ENCODE results near the gene DCP1A.
"Not testable (repeated sequence)": the region's sequence is repeated elsewhere in the genome, so short reads cannot be mapped to it uniquely, and the experiment has no call there.

DCP1A gene

GRCh38 chr3:53350652-53351051 is 3.3 kb upstream of the DCP1A start:
- H3K4me3 ChIP-seq (ENCODE audit: low read depth, low read length), result no peak overlapping the region
- peak; percentile 24 for DNase-seq (ENCODE audit: low read depth)
- peak; percentile 17 for TF ChIP-seq CTCF (IDR thresholded peaks at IDR 0.05; ENCODE audit: insufficient read depth, low read depth, low read length, missing control alignments)

- DNase-seq (ENCODE audit: low read depth), result not testable (repeated sequence)
- H3K4me3 ChIP-seq (ENCODE audit: low read depth, low read length), result peak overlapping the region; percentile 66
Observed at GRCh38 chr3:53348118-53348517, 775 bp upstream of the DCP1A start.

GRCh38 chr3:53346922-53347260 is 452 bp downstream of the DCP1A start:
- no peak for TF ChIP-seq CTCF (IDR thresholded peaks at IDR 0.05; ENCODE audit: insufficient read depth, low read depth, low read length, missing control alignments)
- DNase-seq (ENCODE audit: low read depth), result no peak
- H3K4me3 ChIP-seq (ENCODE audit: low read depth, low read length), result peak overlapping the region; percentile 93

GRCh38 chr3:53346514-53346913 is 829 bp downstream of the DCP1A start:
- peak overlapping the region; percentile 93 for H3K4me3 ChIP-seq (ENCODE audit: low read depth, low read length)
- DNase-seq (ENCODE audit: low read depth), result peak; percentile 9
- no peak for TF ChIP-seq CTCF (IDR thresholded peaks at IDR 0.05; ENCODE audit: insufficient read depth, low read depth, low read length, missing control alignments)

GRCh38 chr3:53342353-53342752 is 5.0 kb downstream of the DCP1A start:
- DNase-seq (ENCODE audit: low read depth), result no peak
- H3K4me3 ChIP-seq (ENCODE audit: low read depth, low read length), result no peak overlapping the region
- no peak for TF ChIP-seq CTCF (IDR thresholded peaks at IDR 0.05; ENCODE audit: insufficient read depth, low read depth, low read length, missing control alignments)

- no peak for TF ChIP-seq CTCF (IDR thresholded peaks at IDR 0.05; ENCODE audit: insufficient read depth, low read depth, low read length, missing control alignments)
- H3K4me3 ChIP-seq (ENCODE audit: low read depth, low read length), result no peak overlapping the region
- DNase-seq (ENCODE audit: low read depth), result no peak
Observed at GRCh38 chr3:53337167-53337940, 10.0 kb downstream of the DCP1A start.

- TF ChIP-seq CTCF (IDR thresholded peaks at IDR 0.05; ENCODE audit: insufficient read depth, low read depth, low read length, missing control alignments), result no peak
- DNase-seq (ENCODE audit: low read depth), result no peak
- H3K4me3 ChIP-seq (ENCODE audit: low read depth, low read length), result no peak overlapping the region
Observed at GRCh38 chr3:53334742-53335141, 12.6 kb downstream of the DCP1A start.

Measured in GM12865 (cell line).